ENCODE results near the gene ZNF76. TPM values are rescaled to one million over a fixed set of nuclear protein-coding genes. Genes with fewer than 3 reads are reported as not detected.

The ZNF76 gene
- total RNA-seq, 1 donor from 2014 or later = 26.4 TPM

DNA sequence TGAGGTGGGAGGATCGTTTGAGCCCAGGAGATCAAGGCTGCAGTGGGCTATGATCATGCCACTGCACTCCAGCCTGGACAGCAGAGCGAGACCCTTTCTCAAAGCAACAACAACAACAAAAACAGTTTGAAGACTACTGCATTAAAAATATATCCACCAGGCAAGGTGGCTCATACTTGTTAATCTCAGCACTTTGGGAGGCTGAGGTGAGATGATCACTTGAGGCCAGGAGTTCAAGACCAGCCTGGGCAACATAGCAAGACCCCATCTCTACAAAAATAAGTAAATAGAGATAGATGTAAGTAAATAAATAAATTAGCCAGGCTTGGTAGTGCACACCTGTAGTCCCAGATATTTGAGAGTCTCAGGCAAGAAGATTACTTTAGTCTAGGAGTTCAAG, 12.5 kb downstream of the ZNF76 start:
- Mint-ChIP-seq H3K4me1 (ENCODE audit: unreplicated experiment) (peaks cover 4% of the 10 kb centered on the region), H3K27me3 (ENCODE audit: unreplicated experiment) (no peaks in the 10 kb centered on the region), H3K9me3 (ENCODE audit: unreplicated experiment) (no peaks in the 10 kb centered on the region), H3K4me3 (ENCODE audit: unreplicated experiment) (no peak overlapping the region), H3K36me3 (ENCODE audit: low read depth, unreplicated experiment) (no peaks in the 10 kb centered on the region), H3K27ac (ENCODE audit: unreplicated experiment) (no peak overlapping the region)
- TF ChIP-seq, protein P1, sequence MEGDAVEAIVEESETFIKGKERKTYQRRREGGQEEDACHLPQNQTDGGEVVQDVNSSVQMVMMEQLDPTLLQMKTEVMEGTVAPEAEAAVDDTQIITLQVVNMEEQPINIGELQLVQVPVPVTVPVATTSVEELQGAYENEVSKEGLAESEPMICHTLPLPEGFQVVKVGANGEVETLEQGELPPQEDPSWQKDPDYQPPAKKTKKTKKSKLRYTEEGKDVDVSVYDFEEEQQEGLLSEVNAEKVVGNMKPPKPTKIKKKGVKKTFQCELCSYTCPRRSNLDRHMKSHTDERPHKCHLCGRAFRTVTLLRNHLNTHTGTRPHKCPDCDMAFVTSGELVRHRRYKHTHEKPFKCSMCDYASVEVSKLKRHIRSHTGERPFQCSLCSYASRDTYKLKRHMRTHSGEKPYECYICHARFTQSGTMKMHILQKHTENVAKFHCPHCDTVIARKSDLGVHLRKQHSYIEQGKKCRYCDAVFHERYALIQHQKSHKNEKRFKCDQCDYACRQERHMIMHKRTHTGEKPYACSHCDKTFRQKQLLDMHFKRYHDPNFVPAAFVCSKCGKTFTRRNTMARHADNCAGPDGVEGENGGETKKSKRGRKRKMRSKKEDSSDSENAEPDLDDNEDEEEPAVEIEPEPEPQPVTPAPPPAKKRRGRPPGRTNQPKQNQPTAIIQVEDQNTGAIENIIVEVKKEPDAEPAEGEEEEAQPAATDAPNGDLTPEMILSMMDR (IDR thresholded peaks at IDR 0.05; ENCODE audit: unreplicated experiment) = no peak
- no peak for DNase-seq (ENCODE audit: low spot score)

DNA sequence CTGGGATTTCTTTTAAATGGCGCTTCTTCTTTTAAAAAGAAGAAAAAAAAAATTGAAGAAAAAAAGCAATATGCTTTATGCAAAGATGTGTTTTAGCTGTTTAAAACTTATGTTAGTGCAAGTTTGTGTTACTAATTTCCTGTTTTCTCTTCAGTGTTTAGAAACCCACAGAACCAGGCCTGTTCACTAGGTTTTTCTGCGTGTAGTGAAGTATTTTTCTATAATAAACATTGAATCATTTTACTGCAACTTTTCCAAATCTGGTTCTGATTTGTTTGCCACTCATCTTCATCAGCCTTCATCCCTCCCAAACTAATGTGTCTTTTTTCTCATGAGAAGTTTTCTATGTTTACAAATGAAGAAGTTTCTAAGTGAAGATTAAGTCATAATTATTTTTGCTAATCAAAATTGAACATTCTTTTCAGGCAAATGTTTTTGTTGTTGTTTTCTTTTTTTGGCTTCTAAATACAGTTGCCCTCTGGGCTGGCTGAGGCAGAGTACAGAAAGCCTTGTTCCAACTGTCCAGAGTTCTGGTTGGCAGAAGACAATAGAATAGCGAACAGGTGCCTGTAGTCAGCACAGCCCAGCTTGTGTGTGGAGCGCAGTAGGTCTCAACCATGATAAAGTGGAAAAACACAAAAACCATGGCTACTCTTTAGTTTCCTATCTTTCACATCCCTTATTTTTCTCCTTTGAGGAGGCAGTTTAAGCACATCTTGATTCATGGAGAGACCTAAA, 14.5 kb downstream of the ZNF76 start:
- Mint-ChIP-seq H3K27me3 (ENCODE audit: unreplicated experiment) (no peaks in the 10 kb centered on the region), H3K9me3 (ENCODE audit: unreplicated experiment) (no peaks in the 10 kb centered on the region), H3K27ac (ENCODE audit: unreplicated experiment) (no peak overlapping the region), H3K4me3 (ENCODE audit: unreplicated experiment) (no peak overlapping the region), H3K36me3 (ENCODE audit: low read depth, unreplicated experiment) (no peaks in the 10 kb centered on the region), H3K4me1 (ENCODE audit: unreplicated experiment) (peaks cover 4% of the 10 kb centered on the region)
- TF ChIP-seq, protein P1 (IDR thresholded peaks at IDR 0.05; ENCODE audit: unreplicated experiment) = no peak
- DNase-seq (ENCODE audit: low spot score) = no peak

DNA sequence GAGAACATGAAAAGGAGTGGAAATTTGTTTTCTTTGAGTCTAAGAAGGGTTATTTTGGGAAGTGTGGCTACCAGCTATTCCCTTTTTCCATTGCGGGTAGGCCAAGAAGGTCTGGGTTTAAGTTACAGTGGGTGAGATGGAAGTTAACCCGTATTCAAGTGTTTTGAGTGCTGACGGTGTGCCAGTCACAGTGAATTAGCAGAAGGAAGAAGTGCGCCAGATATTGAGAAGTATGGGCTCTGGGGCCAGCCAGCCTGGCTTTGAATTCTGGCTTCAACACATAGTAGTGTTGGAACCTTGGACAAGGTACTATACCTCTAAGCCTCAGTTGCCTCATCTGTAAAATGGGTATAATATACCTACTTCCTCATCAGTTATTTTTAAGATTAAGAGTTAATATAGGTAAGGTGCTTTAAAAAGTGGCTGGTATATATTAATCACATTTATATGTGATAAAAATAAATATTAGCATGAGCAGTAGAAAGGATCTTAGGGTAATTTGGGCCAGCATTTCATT, 16.3 kb downstream of the ZNF76 start:
- TF ChIP-seq, protein P1 (IDR thresholded peaks at IDR 0.05; ENCODE audit: unreplicated experiment) = no peak
- DNase-seq (ENCODE audit: low spot score) = no peak
- Mint-ChIP-seq H3K27me3 (ENCODE audit: unreplicated experiment) (no peaks in the 10 kb centered on the region), H3K4me1 (ENCODE audit: unreplicated experiment) (peaks cover 4% of the 10 kb centered on the region), H3K36me3 (ENCODE audit: low read depth, unreplicated experiment) (no peaks in the 10 kb centered on the region), H3K9me3 (ENCODE audit: unreplicated experiment) (no peaks in the 10 kb centered on the region), H3K4me3 (ENCODE audit: unreplicated experiment) (no peak overlapping the region), H3K27ac (ENCODE audit: unreplicated experiment) (no peak overlapping the region)

DNA sequence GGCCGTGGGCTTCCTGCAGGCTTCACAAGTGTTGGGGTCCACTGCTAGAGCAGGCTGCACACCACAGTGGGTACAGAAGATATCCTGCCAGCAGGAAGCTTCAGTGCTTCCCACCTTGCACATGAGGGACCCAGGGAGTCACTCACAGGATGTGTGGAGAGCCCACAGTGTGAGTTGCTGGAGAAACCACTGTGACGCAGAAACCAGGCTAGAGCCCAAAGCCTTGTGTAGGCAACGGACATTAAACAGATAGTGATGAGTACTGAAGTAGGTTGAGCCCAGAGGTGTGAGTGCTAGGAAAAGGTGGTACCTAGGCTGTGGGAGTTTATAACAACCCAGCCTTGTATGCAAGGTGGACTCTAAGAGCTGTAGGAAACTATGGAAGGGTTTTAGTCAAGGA, 19.2 kb downstream of the ZNF76 start:
- Mint-ChIP-seq H3K27ac (ENCODE audit: unreplicated experiment) (no peak overlapping the region), H3K36me3 (ENCODE audit: low read depth, unreplicated experiment) (peaks cover 7% of the 10 kb centered on the region), H3K4me1 (ENCODE audit: unreplicated experiment) (peaks cover 4% of the 10 kb centered on the region), H3K9me3 (ENCODE audit: unreplicated experiment) (no peaks in the 10 kb centered on the region), H3K4me3 (ENCODE audit: unreplicated experiment) (no peak overlapping the region), H3K27me3 (ENCODE audit: unreplicated experiment) (no peaks in the 10 kb centered on the region)
- TF ChIP-seq, protein P1 (IDR thresholded peaks at IDR 0.05; ENCODE audit: unreplicated experiment) = no peak
- DNase-seq (ENCODE audit: low spot score) = no peak

DNA sequence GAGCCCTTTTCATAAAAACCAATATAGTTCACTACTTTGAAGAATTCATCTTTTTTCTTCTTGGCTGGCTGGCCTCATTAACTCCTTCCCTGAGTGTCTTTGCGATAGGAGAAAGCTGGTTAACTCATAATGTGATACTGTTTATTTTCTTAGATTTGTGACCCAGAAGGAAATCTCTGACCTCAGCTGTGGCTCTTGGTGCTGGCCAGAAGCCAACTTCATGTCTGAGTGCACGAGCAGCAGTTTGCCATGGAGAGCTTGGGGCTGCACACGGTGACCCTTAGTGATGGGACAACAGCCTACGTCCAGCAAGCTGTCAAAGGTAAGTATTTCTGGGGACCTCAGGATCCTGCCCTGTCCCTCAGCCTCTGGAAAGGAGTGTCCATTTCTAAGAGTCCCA, 21.4 kb downstream of the ZNF76 start:
- TF ChIP-seq, protein P1 (IDR thresholded peaks at IDR 0.05; ENCODE audit: unreplicated experiment) = no peak
- H3K27ac Mint-ChIP-seq (ENCODE audit: unreplicated experiment) = no peak overlapping the region
- no peak overlapping the region for H3K4me3 Mint-ChIP-seq (ENCODE audit: unreplicated experiment)
- H3K27me3 Mint-ChIP-seq (ENCODE audit: unreplicated experiment) = no peaks in the 10 kb centered on the region
- peaks cover 7% of the 10 kb centered on the region for H3K36me3 Mint-ChIP-seq (ENCODE audit: low read depth, unreplicated experiment)
- DNase-seq (ENCODE audit: low spot score) = no peak
- no peaks in the 10 kb centered on the region for H3K4me1 Mint-ChIP-seq (ENCODE audit: unreplicated experiment)
- no peaks in the 10 kb centered on the region for H3K9me3 Mint-ChIP-seq (ENCODE audit: unreplicated experiment)
